ENCODE measurements around the gene CLEC9A. TPM values are rescaled to one million over a fixed set of nuclear protein-coding genes. Genes with fewer than 3 reads are reported as not detected.

The CLEC9A gene
- total and polyA plus RNA-seq, 2 experiments from 2014 or later: not detected

- TF ChIP-seq CTCF (conservative IDR thresholded peaks at IDR 0.05; ENCODE audit: low read depth in 2 of 2): no peak
- no peak for TF ChIP-seq POLR2AphosphoS5 (IDR thresholded peaks at IDR 0.05; ENCODE audit: low read depth)
- TF ChIP-seq STAT1 (IDR thresholded peaks at IDR 0.05; ENCODE audit: unreplicated experiment): no peak
- no peak for TF ChIP-seq ZNF331 (CRISPR knock-in tag; IDR thresholded peaks at IDR 0.05; ENCODE audit: low read depth)
- TF ChIP-seq ZNF462 (CRISPR knock-in tag; IDR thresholded peaks at IDR 0.05): no peak
- no peak for TF ChIP-seq NANOG (IDR thresholded peaks at IDR 0.05; ENCODE audit: borderline replicate concordance)
- TF ChIP-seq REST (IDR thresholded peaks at IDR 0.05; ENCODE audit: unreplicated experiment): no peak
- no peak for TF ChIP-seq JUNB (IDR thresholded peaks at IDR 0.05; ENCODE audit: unreplicated experiment)
- TF ChIP-seq EZH2 (IDR thresholded peaks at IDR 0.05; ENCODE audit: low read depth, unreplicated experiment): no peak
- TF ChIP-seq CREB1 (CRISPR knock-in tag; IDR thresholded peaks at IDR 0.05; ENCODE audit: low read depth): no peak
- Mint-ChIP-seq H3K4me1 (peaks cover 11% of the 10 kb centered on the region; the same call in 2 of the 3 replicates), H3K4me3 (no peak overlapping the region), H3K27ac (no peak overlapping the region), H3K27me3 (ENCODE audit: insufficient read depth, low read depth, poor library complexity) (no peaks in the 10 kb centered on the region), H3K9me3 (peaks cover 9% of the 10 kb centered on the region; the same call in 2 of the 3 replicates), H3K36me3 (ENCODE audit: low read depth) (no peaks in the 10 kb centered on the region; the same call in 2 of the 3 replicates)
- H3K79me2 ChIP-seq (replicated peaks; ENCODE audit: insufficient read depth): no peaks in the 10 kb centered on the region
- H3K4me2 ChIP-seq: no peak overlapping the region
- H3K4me3 ChIP-seq: no peak overlapping the region
- no peaks in the 10 kb centered on the region for H3K27me3 ChIP-seq (ENCODE audit: insufficient read depth)
- H3K27ac ChIP-seq (ENCODE audit: low read depth): peak overlapping the region; percentile 68
- H3K36me3 ChIP-seq (ENCODE audit: insufficient read depth): no peaks in the 10 kb centered on the region
- no peaks in the 10 kb centered on the region for H3F3A ChIP-seq (replicated peaks; ENCODE audit: low read depth)
- DNase-seq (ENCODE audit: low spot score) (peak; percentile 4), ATAC-seq (no peak)
- H3K9me2 ChIP-seq (ENCODE audit: insufficient read depth): 0 out of 2 replicates have a peak, but pooled peaks cover 8% of the 10 kb centered on the region
- no peak overlapping the region for H2AFZ ChIP-seq
- no peaks in the 10 kb centered on the region for H3K4me1 ChIP-seq (ENCODE audit: insufficient read depth)
- H4K20me1 ChIP-seq (replicated peaks; ENCODE audit: insufficient read depth): no peaks in the 10 kb centered on the region
These were observed 839 bp downstream of the CLEC9A start for GRCh38 chr12:10031321-10031720.
